Anterior cingulate cortex (tissue), 58 donors: ENCODE data around the gene CCDC158.
"Not testable (repeated sequence)": the region's sequence is repeated elsewhere in the genome, so short reads cannot be mapped to it uniquely, and the experiment has no call there.

Experiments
- DNase-seq, 58 donors: peaks; one replicate each; lab custom pipeline; 2025; lab: John Stamatoyannopoulos, UW

The CCDC158 gene

GRCh38 chr4:76313547-76313946 lies 107.4 kb downstream of the CCDC158 start:
- no peak for DNase-seq

DNA sequence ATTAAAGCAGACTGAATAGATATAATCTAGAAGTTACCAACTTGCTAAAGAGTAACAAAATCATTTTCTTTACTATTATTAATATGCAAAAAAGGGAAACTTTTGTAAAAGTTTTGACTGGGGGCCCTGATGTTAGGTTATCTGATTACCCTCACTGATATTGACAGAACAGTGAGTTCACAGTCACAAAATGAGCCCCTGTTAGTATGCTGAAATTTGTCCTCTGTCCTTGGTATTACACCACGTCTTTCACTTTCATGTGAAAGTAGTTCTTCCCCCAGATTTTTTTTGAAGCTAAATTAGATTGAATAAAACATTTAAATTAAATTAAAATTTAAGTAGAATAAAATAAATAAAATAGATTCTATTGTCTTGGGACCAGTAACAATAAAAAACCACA lies 108.5 kb downstream of the CCDC158 start:
- no peak for DNase-seq

DNA sequence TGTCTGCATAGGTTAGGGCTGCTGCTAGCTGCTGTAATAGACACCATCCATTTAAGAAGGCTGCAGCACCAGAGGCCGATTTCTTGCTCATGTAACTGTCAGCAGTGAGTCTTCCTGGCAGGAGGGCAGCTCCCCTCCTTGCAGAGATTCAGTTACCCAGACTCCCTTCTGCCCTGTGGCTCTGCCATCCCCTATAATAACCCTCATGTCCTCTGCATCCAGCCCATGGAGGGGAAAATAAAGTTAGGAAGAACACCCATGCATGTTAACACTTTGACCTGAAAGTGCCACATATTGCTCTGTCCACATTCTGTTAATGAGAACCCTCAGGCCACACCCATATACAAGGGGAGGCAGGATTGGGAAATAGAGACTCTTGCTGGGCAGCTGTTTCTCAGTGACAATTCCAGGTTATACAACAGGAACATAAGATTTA lies 109.0 kb downstream of the CCDC158 start:
- no peak for DNase-seq

- DNase-seq = no peak
These were observed 110.3 kb downstream of the CCDC158 start for GRCh38 chr4:76310683-76311082.

GRCh38 chr4:76309939-76310550 lies 110.9 kb downstream of the CCDC158 start:
- DNase-seq = no peak

GRCh38 chr4:76308548-76308947 lies 112.4 kb downstream of the CCDC158 start:
- DNase-seq = peak in 2 of 58 donors; percentile 5 to 11

DNA sequence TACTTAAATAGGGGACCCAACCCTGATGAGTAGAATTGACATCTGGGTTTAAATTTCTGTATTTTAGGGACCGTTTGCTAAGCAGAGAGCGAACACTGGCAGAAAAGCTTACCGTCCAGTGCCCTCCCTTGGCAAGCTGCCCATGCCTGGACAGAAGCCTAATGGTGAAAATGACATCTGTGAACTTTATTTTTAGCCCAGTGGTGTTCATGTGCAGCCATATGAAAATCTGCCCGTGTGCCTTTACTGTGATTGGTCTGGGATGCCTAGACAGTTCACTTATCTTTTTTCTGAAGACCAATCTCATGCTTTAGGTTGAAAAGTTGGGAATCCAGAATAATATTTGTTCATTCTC lies 113.3 kb downstream of the CCDC158 start:
- peak in 1 of 58 donors; percentile 27 for DNase-seq

DNA sequence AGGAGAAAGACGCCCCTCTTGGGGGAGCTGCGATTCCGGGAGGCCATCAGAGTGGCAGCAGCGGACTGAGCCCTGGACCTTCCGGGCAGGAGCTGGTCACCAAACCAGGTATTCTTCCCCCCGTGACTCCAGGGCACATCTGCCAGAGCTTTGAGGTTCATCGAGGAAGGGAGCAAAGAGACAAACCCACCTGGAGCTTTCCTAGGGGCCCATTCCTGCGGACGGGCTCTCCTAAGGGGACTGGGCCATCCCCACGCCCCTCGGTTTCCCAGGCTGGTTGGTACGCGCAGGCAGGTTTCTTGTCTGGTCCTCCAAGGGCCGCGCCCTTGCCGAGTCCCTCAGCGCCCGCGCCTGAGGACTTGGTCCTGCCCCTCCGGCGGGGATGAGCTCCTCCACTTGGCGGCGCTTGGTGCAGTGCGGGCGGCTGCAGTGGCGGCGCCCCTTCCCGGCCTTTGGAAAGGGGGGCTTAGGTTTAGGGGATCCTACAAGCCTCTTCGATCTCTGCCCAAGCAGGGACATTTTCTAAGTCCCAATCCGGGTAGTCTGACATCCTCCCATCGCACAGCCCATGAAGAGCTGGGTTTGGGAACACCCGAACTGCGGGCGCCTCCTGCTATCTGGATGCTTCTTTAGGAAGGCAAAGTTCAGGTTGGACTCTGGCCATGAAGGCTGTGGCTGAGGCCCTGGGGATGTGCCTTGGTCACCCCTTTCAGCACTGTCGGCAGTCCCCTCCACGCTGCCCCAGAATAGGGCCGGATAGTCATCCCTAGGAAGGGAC lies 113.9 kb downstream of the CCDC158 start:
- peak in 35 of 58 donors; percentile 8 to 63 (median 21) for DNase-seq

DNA sequence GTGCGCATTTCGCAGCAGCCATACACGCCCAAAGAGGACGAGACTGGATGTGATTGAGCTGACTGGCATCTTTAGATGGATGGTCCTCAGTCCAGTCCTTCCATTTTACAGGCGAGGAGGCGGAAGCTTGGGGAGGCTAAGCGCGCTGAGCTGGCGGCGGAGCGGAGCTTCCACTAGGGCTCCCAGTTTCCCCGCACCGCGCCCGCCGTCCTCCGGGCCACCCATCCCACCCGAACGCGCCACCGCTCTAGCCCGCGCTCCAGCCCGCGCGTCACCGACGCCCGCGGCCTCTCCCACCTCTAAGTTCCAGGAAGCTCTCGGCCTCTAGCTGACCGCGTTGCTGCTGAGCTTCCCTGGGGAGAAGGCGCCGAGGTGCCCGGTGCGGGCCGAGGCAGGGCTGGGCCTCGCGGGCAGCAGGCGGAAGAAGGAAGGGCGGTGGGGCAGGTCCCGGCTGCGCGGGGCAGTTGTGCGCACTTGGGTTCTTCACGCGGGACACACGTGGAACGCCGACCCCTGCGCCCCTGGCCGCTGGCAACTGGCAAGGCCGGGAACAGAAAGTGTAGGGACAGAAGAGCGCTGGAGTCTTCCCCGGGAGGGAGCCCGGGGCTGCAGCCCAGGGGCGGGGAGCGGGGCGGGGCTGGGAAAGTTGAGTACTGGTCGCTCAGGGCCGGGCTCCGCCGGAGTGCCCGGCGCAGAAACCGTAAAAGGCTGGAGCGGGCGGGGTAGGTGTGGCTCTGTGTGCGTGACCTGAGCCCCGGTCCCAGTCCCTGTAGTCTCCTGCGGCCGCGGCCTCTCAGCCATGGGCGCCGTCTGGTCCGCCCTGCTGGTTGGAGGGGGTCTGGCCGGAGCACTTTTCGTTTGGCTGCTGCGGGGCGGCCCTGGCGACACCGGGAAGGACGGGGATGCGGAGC lies 114.7 kb downstream of the CCDC158 start, which contains the start of gene STBD1:
Gene STBD1 (plus strand): TSS at position 763 of the 911 bp plus-strand sequence. CDS start 37 bp downstream, at position 800.
- DNase-seq = peak in 44 of 58 donors; percentile 3 to 75 (median 38)

DNA sequence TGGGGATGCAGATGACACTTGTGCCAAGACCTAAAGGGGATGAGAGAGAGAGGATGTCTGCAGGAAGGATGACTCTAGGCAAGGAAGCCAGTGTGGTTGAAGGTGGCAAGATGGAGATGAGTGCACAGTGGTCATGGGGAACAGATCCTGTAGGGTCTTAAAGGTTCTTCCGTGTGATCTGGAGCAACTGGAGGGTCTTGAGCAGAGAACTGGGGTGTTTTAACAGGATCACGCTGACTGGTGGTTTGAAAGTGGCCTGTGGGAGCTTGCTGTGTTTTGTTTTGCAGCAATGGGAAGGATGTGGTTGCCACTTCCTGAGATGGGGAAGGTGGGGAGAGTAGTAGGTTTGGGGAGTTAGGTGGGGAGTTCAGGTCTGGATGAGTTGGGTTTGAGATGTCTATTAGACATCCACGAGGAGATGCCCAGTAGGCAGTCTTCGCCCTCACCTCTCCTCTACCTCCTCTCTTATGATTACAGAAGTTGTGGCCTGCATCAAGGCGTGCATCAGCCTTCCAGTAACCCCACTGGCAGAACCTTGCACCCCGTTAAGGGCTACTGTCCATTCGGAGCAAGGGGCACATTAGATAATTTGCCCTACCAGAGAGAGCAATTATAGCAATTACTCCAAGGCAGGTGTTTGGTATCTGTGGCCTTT lies 115.8 kb downstream of the CCDC158 start:
- DNase-seq = no peak

DNA sequence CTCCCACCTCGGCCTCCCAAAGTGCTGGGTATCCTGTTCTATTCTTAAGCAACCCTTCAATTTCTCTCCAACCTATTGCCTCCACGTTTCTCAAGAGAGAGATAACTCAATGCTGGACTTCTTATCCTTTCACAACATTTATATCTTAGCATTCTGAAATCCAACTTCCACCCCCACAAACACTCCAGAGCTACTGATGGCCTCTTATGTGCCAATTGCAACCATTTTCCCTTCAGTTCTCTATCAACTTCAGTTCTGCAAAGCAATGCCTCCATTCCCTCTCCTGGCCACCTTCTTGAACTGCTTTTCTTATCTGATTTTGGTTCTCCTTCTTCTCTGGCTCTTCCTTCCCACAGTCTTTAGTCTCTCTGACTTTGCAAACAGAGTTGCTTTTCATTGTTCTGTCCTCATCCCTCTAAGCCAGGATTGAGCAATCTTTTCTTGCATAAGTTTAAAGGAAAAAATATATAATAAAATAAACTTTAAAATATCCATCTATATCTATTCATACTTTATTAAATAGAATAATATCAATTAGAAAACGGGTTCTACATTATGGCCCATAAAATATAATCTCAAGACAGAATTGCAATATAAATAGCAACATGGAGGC lies 118.0 kb downstream of the CCDC158 start:
- no peak for DNase-seq

- DNase-seq = no peak
These were observed 119.2 kb downstream of the CCDC158 start for GRCh38 chr4:76301775-76302162.

DNA sequence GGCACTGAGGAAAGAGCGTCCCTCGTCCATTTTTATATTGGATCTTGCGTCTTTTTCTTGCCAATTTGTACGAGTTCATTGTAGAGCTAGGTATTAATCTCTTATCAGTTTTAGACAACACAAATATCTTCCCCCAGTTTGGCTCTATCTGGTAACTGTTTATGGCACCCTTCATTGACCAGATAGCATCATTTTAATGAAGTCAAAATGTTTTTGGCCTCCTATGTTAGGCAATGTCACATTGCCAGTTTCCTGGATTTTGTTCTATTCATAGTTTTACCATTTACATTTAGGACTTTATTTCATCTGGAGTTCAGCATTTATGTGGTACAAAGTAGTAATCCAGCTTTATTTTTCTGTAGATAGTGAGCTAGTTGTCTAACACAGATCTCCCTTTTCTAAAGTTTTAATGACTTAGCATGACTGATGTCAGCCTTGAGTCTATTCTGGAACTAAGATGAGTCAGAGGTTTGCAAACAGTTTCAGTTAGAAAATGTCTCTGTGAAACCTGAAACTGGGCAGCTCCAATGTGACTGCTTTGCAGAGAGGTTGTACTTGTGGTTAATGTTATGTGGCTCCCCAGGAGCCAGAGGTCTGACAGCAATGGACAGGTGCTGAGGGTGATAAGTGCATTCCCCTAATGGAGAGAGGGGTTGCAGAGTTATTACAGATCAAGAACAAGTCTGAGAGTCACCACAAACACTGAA lies 119.7 kb downstream of the CCDC158 start:
- DNase-seq = peak in 3 of 58 donors; percentile 3 to 24 (median 11)

DNA sequence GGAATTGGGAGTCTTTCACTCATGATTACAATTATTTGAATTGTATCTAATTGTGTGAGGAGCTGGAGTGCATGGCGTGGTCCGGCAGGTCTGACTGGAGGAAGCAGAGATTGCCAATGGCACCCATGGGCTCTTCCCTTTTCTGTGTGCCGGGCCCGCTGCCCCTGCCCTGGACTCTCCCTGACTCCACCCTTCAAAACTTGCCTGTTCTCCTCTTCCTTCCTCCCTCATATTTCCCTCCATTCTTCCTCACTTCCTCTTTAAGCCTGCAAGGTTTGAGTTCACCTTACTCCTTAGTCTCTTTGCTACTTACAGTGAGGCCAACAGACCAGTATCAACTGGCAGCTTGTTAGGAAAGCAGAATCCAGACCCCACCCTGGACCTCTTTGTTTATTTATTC lies 120.9 kb downstream of the CCDC158 start:
- no peak for DNase-seq

DNA sequence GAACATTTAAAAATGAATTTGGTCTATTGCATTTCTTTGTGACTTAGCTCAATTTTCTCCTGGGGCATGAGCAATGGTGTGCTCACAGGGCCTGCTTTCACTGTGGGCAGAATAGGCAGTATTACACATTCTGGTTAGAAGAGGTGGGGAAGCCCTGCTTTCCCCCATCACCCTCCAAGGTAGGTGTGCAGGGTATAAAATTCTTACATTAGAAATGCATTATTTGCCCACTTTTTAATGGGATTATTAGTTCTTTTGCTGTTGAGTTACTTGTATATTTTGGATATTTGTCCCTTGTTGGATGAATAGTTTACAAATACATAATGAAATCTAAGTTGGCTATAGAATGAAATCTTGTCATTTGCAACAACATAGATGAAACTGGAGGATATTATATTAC lies 122.7 kb downstream of the CCDC158 start:
- no peak for DNase-seq

DNA sequence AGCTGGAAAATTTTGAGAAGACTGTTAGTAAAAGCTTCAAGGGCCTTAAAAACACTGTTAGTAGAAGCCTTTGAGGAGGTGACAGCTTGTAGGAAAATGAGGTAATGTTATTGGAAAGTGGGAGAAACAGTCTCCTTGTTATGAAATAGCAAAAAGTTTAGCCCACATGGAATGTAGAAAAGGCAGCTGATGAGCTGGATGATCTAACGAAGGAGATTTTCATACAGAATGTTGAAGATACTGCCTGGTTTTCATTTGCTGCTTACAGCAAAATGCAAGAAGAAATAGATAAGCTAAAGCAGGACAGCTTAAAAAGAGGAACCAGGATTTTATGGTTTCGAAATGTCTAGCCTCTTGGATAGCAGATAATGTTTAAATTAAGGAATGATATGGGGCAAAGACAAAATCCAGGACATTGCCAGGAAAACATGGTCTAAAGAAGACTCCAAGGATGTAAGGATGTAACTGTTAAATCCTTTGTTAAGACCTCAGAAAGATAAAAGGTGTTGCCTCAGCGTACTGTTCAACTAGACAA lies 124.6 kb downstream of the CCDC158 start:
- no peak for DNase-seq

GRCh38 chr4:76293772-76294171 lies 127.2 kb downstream of the CCDC158 start:
- no peak for DNase-seq

DNA sequence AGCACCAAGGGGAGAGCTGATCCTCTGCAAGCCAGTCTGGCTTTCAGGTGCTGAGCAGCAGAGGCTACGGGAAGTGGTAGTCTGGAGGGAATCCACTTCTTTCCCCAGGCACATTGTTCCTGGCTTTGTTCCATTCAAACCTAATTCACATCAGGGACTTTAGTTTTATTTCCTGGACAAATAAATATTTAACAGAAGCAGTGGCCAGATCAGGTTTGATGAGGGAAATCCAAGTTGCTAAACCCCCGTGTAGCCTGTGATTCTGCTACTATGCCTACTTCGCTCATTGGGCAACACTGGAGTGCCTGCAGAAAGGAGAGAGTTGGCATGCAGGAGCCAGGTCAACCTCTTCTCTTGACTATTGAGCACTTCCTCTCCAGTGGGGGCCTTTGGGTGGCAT lies 128.2 kb downstream of the CCDC158 start:
- no peak for DNase-seq

- not testable (repeated sequence) for DNase-seq
These were observed 133.1 kb downstream of the CCDC158 start for GRCh38 chr4:76287811-76288210.
